Measurements from ENCODE around the gene HELQ. TPM values are rescaled to one million over a fixed set of nuclear protein-coding genes. Genes with fewer than 3 reads are reported as not detected.
"Not testable (repeated sequence)": the region's sequence is repeated elsewhere in the genome, so short reads cannot be mapped to it uniquely, and the experiment has no call there.

The HELQ gene
- total and polyA plus RNA-seq, 9 of the 15 experiments (the other 6 are each of a cell fraction or from before 2014, with no cell fraction given), result 3.5 to 15.2 (median 11.9) TPM

- TF ChIP-seq FOXK2 (conservative IDR thresholded peaks at IDR 0.05 in 1 of 2, IDR thresholded peaks at IDR 0.05 in 1 of 2; ENCODE audit: low read depth in 2 of 2) (0 out of 4 replicates have a peak, but pooled peaks of 1 of the 2 experiments have one; percentile 16), RBM25 (IDR thresholded peaks at IDR 0.05; ENCODE audit: low read depth, low read length, severe bottlenecking) (peak; percentile 41), CBX1 (IDR thresholded peaks at IDR 0.05; ENCODE audit: low read depth) (0 out of 2 replicates have a peak, but pooled peaks have one; percentile 8), NR4A1 (tag; IDR thresholded peaks at IDR 0.05) (0 out of 2 replicates have a peak, but pooled peaks have one; percentile 67), KLF16 (IDR thresholded peaks at IDR 0.05) (peak; percentile 73), MYNN (IDR thresholded peaks at IDR 0.05) (peak; percentile 51; the same call in 1 of the 2 replicates), TRIM24 (IDR thresholded peaks at IDR 0.05) (peak; percentile 83 to 91), MAFG (tag; conservative IDR thresholded peaks at IDR 0.05) (peak; percentile 48; the same call in 1 of the 2 replicates), HDAC2 (IDR thresholded peaks at IDR 0.05) (peak; percentile 75; the same call in 1 of the 2 replicates), THRAP3 (IDR thresholded peaks at IDR 0.05; ENCODE audit: borderline replicate concordance) (0 out of 2 replicates have a peak, but pooled peaks have one; percentile 56), HDGF (IDR thresholded peaks at IDR 0.05) (0 out of 2 replicates have a peak, but pooled peaks have one; percentile 76), ZNF316 (IDR thresholded peaks at IDR 0.05) (peak; percentile 32; the same call in 1 of the 2 replicates), PHB2 (IDR thresholded peaks at IDR 0.05; ENCODE audit: low read depth) (0 out of 2 replicates have a peak, but pooled peaks have one; percentile 31), DPF2 (IDR thresholded peaks at IDR 0.05) (peak; percentile 67; the same call in 1 of the 2 replicates), DACH1 (IDR thresholded peaks at IDR 0.05; ENCODE audit: partially characterized antibody) (peak; percentile 54), NFIC (IDR thresholded peaks at IDR 0.05) (peak; percentile 97), LEF1 (IDR thresholded peaks at IDR 0.05) (peak; percentile 90), TRIM28 (IDR thresholded peaks at IDR 0.05) (peak; percentile 81), TBL1XR1 (IDR thresholded peaks at IDR 0.05; ENCODE audit: low read length in 2 of 2) (peak; percentile 40 to 49; a peak in 1 of 4 replicates), DMBX1 (CRISPR knock-in tag; IDR thresholded peaks at IDR 0.05; ENCODE audit: borderline replicate concordance) (peak; percentile 42; the same call in 1 of the 2 replicates), RCOR1 (IDR thresholded peaks at IDR 0.05; ENCODE audit: borderline replicate concordance in 1 of 2, low read depth in 2 of 2, low read length in 2 of 2) (peak in 1 of 2 experiments; percentile 12; a peak in 2 of 4 replicates), CTBP1 (IDR thresholded peaks at IDR 0.05; ENCODE audit: borderline replicate concordance) (peak; percentile 66; the same call in 1 of the 2 replicates), CXXC5 (CRISPR knock-in tag; IDR thresholded peaks at IDR 0.05) (peak; percentile 52), ARID1B (IDR thresholded peaks at IDR 0.05) (peak; percentile 94), PML (IDR thresholded peaks at IDR 0.05; ENCODE audit: low read length) (peak; percentile 72), ZKSCAN8 (CRISPR knock-in tag; IDR thresholded peaks at IDR 0.05) (0 out of 2 replicates have a peak, but pooled peaks have one; percentile 55), SMARCA5 (IDR thresholded peaks at IDR 0.05) (peak; percentile 82; the same call in 1 of the 2 replicates), BACH1 (tag; IDR thresholded peaks at IDR 0.05) (peak; percentile 48; the same call in 1 of the 2 replicates)
- TF ChIP-seq NR4A1, MYNN (CRISPR knock-in tag; IDR thresholded peaks at IDR 0.05): not testable (repeated sequence)
- TF ChIP-seq, protein P1, sequence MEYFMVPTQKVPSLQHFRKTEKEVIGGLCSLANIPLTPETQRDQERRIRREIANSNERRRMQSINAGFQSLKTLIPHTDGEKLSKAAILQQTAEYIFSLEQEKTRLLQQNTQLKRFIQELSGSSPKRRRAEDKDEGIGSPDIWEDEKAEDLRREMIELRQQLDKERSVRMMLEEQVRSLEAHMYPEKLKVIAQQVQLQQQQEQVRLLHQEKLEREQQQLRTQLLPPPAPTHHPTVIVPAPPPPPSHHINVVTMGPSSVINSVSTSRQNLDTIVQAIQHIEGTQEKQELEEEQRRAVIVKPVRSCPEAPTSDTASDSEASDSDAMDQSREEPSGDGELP (CRISPR knock-in tag; IDR thresholded peaks at IDR 0.05; ENCODE audit: borderline replicate concordance), result 0 out of 2 replicates have a peak, but pooled peaks have one; percentile 18
Measured at GRCh38 chr4:83496085-83496917, 40.7 kb upstream of the HELQ start (continued).

Measured in K562 (cell line).